ENCODE measurements around the gene MICAL3. TPM values are rescaled to one million over a fixed set of nuclear protein-coding genes. Genes with fewer than 3 reads are reported as not detected.

The MICAL3 gene
- polyA plus RNA-seq, 1 donor from 2014 or later, result 28.1 TPM

DNA sequence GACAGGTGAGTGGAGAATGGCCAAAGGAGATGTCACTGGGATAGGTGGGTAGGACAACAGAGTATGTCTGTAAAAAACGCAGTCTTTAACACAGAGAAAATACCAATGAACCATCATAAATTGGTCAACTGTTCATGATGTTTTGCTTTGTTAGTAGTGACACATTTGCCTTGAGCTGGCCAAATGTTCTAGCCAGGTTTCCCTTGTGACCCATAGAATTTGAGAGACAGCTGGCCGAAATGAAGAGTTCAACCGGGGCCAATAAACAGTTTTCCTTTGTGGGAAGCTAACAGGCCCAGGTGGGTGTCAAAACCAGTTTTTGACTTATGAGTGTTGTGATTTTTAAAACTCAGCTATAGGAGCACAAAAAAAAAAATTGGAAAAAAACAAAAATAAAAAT is 133.5 kb downstream of the MICAL3 start:
- Histone ChIP-seq H3K9ac (ENCODE audit: low read length) (no peak overlapping the region), H3K27me3 (ENCODE audit: insufficient read depth, low read depth, low read length) (no peaks in the 10 kb centered on the region), H2AFZ (ENCODE audit: low read depth, low read length) (no peak overlapping the region), H3K9me2 (ENCODE audit: insufficient read depth, low read length) (no peaks in the 10 kb centered on the region), H3K36me3 (ENCODE audit: insufficient read depth, low read length) (peaks cover 9% of the 10 kb centered on the region), H3F3A (ENCODE audit: insufficient read depth, low read length, poor library complexity, severe bottlenecking) (no peaks in the 10 kb centered on the region), H3K4me2 (ENCODE audit: low read length) (no peak overlapping the region), H3K9me3 (ENCODE audit: low read length) (no peaks in the 10 kb centered on the region), H3K79me2 (replicated peaks; ENCODE audit: insufficient read depth, low read length) (no peaks in the 10 kb centered on the region), H3K4me3 (ENCODE audit: low read length) (no peak overlapping the region), H4K20me1 (ENCODE audit: insufficient read depth) (no peaks in the 10 kb centered on the region), H3K27ac (ENCODE audit: low read length) (no peak overlapping the region)
- TF ChIP-seq SMC3 (conservative IDR thresholded peaks at IDR 0.05; ENCODE audit: poor library complexity), result no peak
- no peak for TF ChIP-seq MXI1 (conservative IDR thresholded peaks at IDR 0.05; ENCODE audit: poor library complexity, severe bottlenecking)
- TF ChIP-seq EP300 (conservative IDR thresholded peaks at IDR 0.05; ENCODE audit: poor library complexity, severe bottlenecking), result no peak
- TF ChIP-seq, protein P1, sequence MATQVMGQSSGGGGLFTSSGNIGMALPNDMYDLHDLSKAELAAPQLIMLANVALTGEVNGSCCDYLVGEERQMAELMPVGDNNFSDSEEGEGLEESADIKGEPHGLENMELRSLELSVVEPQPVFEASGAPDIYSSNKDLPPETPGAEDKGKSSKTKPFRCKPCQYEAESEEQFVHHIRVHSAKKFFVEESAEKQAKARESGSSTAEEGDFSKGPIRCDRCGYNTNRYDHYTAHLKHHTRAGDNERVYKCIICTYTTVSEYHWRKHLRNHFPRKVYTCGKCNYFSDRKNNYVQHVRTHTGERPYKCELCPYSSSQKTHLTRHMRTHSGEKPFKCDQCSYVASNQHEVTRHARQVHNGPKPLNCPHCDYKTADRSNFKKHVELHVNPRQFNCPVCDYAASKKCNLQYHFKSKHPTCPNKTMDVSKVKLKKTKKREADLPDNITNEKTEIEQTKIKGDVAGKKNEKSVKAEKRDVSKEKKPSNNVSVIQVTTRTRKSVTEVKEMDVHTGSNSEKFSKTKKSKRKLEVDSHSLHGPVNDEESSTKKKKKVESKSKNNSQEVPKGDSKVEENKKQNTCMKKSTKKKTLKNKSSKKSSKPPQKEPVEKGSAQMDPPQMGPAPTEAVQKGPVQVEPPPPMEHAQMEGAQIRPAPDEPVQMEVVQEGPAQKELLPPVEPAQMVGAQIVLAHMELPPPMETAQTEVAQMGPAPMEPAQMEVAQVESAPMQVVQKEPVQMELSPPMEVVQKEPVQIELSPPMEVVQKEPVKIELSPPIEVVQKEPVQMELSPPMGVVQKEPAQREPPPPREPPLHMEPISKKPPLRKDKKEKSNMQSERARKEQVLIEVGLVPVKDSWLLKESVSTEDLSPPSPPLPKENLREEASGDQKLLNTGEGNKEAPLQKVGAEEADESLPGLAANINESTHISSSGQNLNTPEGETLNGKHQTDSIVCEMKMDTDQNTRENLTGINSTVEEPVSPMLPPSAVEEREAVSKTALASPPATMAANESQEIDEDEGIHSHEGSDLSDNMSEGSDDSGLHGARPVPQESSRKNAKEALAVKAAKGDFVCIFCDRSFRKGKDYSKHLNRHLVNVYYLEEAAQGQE (IDR thresholded peaks at IDR 0.05; ENCODE audit: borderline replicate concordance), result no peak
- no peak for TF ChIP-seq RAD21 (conservative IDR thresholded peaks at IDR 0.05)
- TF ChIP-seq EZH2 (IDR thresholded peaks at IDR 0.05; ENCODE audit: borderline replicate concordance, insufficient read depth, low read length, poor library complexity, severe bottlenecking), result no peak
- no peak for TF ChIP-seq POLR2AphosphoS5 (IDR thresholded peaks at IDR 0.05)
- TF ChIP-seq TAF1 (IDR thresholded peaks at IDR 0.05; ENCODE audit: low read depth), result no peak
- TF ChIP-seq, protein P2, sequence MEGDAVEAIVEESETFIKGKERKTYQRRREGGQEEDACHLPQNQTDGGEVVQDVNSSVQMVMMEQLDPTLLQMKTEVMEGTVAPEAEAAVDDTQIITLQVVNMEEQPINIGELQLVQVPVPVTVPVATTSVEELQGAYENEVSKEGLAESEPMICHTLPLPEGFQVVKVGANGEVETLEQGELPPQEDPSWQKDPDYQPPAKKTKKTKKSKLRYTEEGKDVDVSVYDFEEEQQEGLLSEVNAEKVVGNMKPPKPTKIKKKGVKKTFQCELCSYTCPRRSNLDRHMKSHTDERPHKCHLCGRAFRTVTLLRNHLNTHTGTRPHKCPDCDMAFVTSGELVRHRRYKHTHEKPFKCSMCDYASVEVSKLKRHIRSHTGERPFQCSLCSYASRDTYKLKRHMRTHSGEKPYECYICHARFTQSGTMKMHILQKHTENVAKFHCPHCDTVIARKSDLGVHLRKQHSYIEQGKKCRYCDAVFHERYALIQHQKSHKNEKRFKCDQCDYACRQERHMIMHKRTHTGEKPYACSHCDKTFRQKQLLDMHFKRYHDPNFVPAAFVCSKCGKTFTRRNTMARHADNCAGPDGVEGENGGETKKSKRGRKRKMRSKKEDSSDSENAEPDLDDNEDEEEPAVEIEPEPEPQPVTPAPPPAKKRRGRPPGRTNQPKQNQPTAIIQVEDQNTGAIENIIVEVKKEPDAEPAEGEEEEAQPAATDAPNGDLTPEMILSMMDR (IDR thresholded peaks at IDR 0.05; ENCODE audit: poor library complexity, severe bottlenecking), result no peak

DNA sequence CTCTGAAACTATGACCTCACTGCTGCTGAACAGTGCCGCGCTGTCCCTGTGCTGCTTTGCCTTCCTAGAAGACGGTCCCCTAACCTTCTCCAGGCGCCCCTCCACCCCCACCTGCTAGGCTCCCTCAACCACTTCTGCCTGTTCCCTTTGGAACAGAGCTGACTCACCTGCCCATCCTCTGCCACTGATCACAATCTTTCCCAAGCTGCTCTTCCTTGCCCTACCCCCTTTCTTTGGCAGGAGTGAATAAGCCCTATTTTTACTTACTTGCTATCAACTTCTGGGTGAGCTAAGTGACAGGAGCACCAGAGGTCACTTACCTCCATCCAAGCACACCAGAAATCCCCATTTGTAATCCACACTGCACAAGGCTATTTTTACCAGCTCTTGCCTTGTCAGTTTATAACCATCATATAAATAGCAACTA is 134.1 kb downstream of the MICAL3 start:
- H3K27me3 ChIP-seq (ENCODE audit: insufficient read depth, low read depth, low read length), result no peaks in the 10 kb centered on the region
- TF ChIP-seq EZH2 (IDR thresholded peaks at IDR 0.05; ENCODE audit: borderline replicate concordance, insufficient read depth, low read length, poor library complexity, severe bottlenecking) (no peak), RAD21 (conservative IDR thresholded peaks at IDR 0.05) (no peak), POLR2AphosphoS5 (IDR thresholded peaks at IDR 0.05) (no peak), MXI1 (conservative IDR thresholded peaks at IDR 0.05; ENCODE audit: poor library complexity, severe bottlenecking) (no peak), TAF1 (IDR thresholded peaks at IDR 0.05; ENCODE audit: low read depth) (no peak), EP300 (conservative IDR thresholded peaks at IDR 0.05; ENCODE audit: poor library complexity, severe bottlenecking) (no peak), SMC3 (conservative IDR thresholded peaks at IDR 0.05; ENCODE audit: poor library complexity) (no peak)
- TF ChIP-seq, protein P1 (IDR thresholded peaks at IDR 0.05; ENCODE audit: borderline replicate concordance), result no peak
- TF ChIP-seq, protein P2 (IDR thresholded peaks at IDR 0.05; ENCODE audit: poor library complexity, severe bottlenecking), result no peak
- H3K27ac ChIP-seq (ENCODE audit: low read length), result no peak overlapping the region
- H3K9me3 ChIP-seq (ENCODE audit: low read length), result no peaks in the 10 kb centered on the region
- H4K20me1 ChIP-seq (ENCODE audit: insufficient read depth), result no peaks in the 10 kb centered on the region
- no peak overlapping the region for H3K4me3 ChIP-seq (ENCODE audit: low read length)
- H3K4me2 ChIP-seq (ENCODE audit: low read length), result no peak overlapping the region
- no peaks in the 10 kb centered on the region for H3K79me2 ChIP-seq (replicated peaks; ENCODE audit: insufficient read depth, low read length)
- H3K9me2 ChIP-seq (ENCODE audit: insufficient read depth, low read length), result no peaks in the 10 kb centered on the region
- no peaks in the 10 kb centered on the region for H3F3A ChIP-seq (ENCODE audit: insufficient read depth, low read length, poor library complexity, severe bottlenecking)
- H2AFZ ChIP-seq (ENCODE audit: low read depth, low read length), result no peak overlapping the region
- H3K9ac ChIP-seq (ENCODE audit: low read length), result no peak overlapping the region
- peaks cover 9% of the 10 kb centered on the region for H3K36me3 ChIP-seq (ENCODE audit: insufficient read depth, low read length)

Measured in neural cell (in vitro differentiated cells).